HCT116 (cell line): ENCODE data around the gene NCBP2. TPM values are rescaled to one million over a fixed set of nuclear protein-coding genes. Genes with fewer than 3 reads are reported as not detected.

Source experiments
- ATAC-seq: fragments of 200-7000 bp; cut with Tn5 transposase; 2 replicates; pipeline ENCODE4 v1.9.1; 2020; ENCODE audit warnings: mild to moderate bottlenecking, moderate library complexity
- BruUV-seq: library from RNA; stranded (reverse); fragments of 400-500 nt; replicated peaks from 2 replicates; lab custom pipeline; 2021; lab: Mats Ljungman, UMichigan
- CTCF ChIA-PET: fragments of 300-600 bp; sonication (Branson Sonifier 250); formaldehyde crosslinking; loops from one replicate; lab custom pipeline; 2021; ENCODE audit warnings: antibody characterized with exemption; lab: Charles Lee
- POLR2A ChIA-PET: fragments of 300-600, 350-600 bp; sonication (Branson Sonifier 250); formaldehyde crosslinking; loops from one replicate; lab custom pipeline; 2021; ENCODE audit warnings: antibody characterized with exemption; lab: Charles Lee
- RAD21 ChIA-PET, 2 experiments: fragments of 300-600 bp; sonication (Branson Sonifier 250); formaldehyde crosslinking; loops; one replicate each; lab custom pipeline; 2023; ENCODE audit warnings: low total read pairs in 2 of 2; ENCODE audit not compliant: uncharacterized antibody in 2 of 2, unreplicated experiment in 2 of 2, low non-redundant PET in 1 of 2; lab: Charles Lee
- DNase-seq: peaks from one replicate; pipeline ENCODE4 v3.0.0-alpha.2; 2010; ENCODE audit warnings: low read depth, low spot score
- H2AFZ ChIP-seq: fragments of 200-600 bp; shearing (Covaris generic), sonication (generic); 2 replicates; pipeline ENCODE4 v1.6.1; 2017; ENCODE audit warnings: low read depth, mixed run types, mixed read lengths, antibody characterized with exemption, low read length; ENCODE audit not compliant: poor library complexity, severe bottlenecking
- H3K27ac ChIP-seq: 2 replicates; pipeline ENCODE4 v1.5.1; 2012; ENCODE audit warnings: low read depth, low read length
- H3K27me3 ChIP-seq: fragments of 200-600 bp; sonication (generic); 2 replicates; pipeline ENCODE4 v1.6.1; 2016; ENCODE audit warnings: mixed run types, low read length, mixed read lengths; ENCODE audit not compliant: insufficient read depth
- H3K36me3 ChIP-seq, 2 experiments: fragments of 200-500 bp in 1 of 2; fragments of 200-600 bp in 1 of 2; sonication (Bioruptor generic) in 1 of 2; sonication (generic) in 1 of 2; 2 replicates each; pipeline versions ENCODE4 v1.5.1 to v1.6.1; 2014 to 2016; ENCODE audit warnings: low read length in 2 of 2, inconsistent platforms in 1 of 2, mixed read lengths in 1 of 2, mixed run types in 1 of 2; ENCODE audit not compliant: insufficient read depth in 2 of 2, control insufficient read depth in 1 of 2
- H3K4me1 ChIP-seq, 2 experiments: fragments of 200-600 bp in 1 of 2; sonication (generic) in 1 of 2; 2 replicates each; pipeline versions ENCODE4 v1.5.1 to v1.6.1; 2012 to 2017; ENCODE audit warnings: low read length in 2 of 2, inconsistent platforms in 1 of 2, mild to moderate bottlenecking in 1 of 2, mixed read lengths in 1 of 2, mixed run types in 1 of 2, moderate library complexity in 1 of 2; ENCODE audit not compliant: insufficient read depth in 2 of 2, control insufficient read depth in 1 of 2
- H3K4me2 ChIP-seq: fragments of 200-600 bp; sonication (generic); 2 replicates; pipeline ENCODE4 v1.6.1; 2017; ENCODE audit warnings: mixed run types, low read length, mixed read lengths
- H3K4me3 ChIP-seq, 2 experiments: fragments of 200-600 bp in 1 of 2; sonication (generic) in 1 of 2; replicated peaks in 1 of 2; 2 replicates each; pipeline ENCODE4 v1.5.1; 2011 to 2016; ENCODE audit warnings: low read length in 2 of 2, control low read depth in 1 of 2, low read depth in 1 of 2, mild to moderate bottlenecking in 1 of 2, mixed read lengths in 1 of 2, mixed run types in 1 of 2
- H3K79me2 ChIP-seq: fragments of 200-600 bp; sonication (generic); 2 replicates; pipeline ENCODE4 v1.6.1; 2017; ENCODE audit warnings: mild to moderate bottlenecking, mixed run types, low read length, moderate library complexity, mixed read lengths; ENCODE audit not compliant: insufficient read depth
- H3K9ac ChIP-seq: fragments of 200-600 bp; sonication (generic); 2 replicates; pipeline ENCODE4 v1.6.1; 2016; ENCODE audit warnings: low read length, mixed read lengths
- H3K9me2 ChIP-seq: fragments of 200-600 bp; sonication (generic), shearing (Covaris generic); 2 replicates; pipeline ENCODE4 v1.6.1; 2017; ENCODE audit warnings: mixed run types, mild to moderate bottlenecking, moderate library complexity; ENCODE audit not compliant: insufficient read depth
- H3K9me3 ChIP-seq, 2 experiments: fragments of 200-500 bp in 1 of 2; fragments of 200-600 bp in 1 of 2; sonication (Bioruptor generic) in 1 of 2; sonication (generic) in 1 of 2; 2 replicates each; pipeline ENCODE4 v1.6.1; 2014 to 2017; ENCODE audit warnings: low read length in 2 of 2, mixed read lengths in 2 of 2, inconsistent platforms in 1 of 2, low read depth in 1 of 2, mild to moderate bottlenecking in 1 of 2, mixed run types in 1 of 2, moderate library complexity in 1 of 2; ENCODE audit not compliant: control insufficient read depth in 1 of 2, insufficient read depth in 1 of 2
- H4K20me1 ChIP-seq: fragments of 200-600 bp; sonication (generic), shearing (Covaris generic); 2 replicates; pipeline ENCODE4 v1.6.1; 2017; ENCODE audit warnings: mixed run types, mild to moderate bottlenecking, moderate library complexity; ENCODE audit not compliant: insufficient read depth
- POLR2AphosphoS5 ChIP-seq: IDR thresholded peaks from 2 replicates; pipeline ENCODE4 v1.6.1; 2011; ENCODE audit warnings: mild to moderate bottlenecking, low read depth, low read length, moderate library complexity
- RAD21 ChIP-seq: IDR thresholded peaks from 2 replicates; pipeline ENCODE4 v1.6.1; 2012; ENCODE audit warnings: low read depth, mild to moderate bottlenecking
- REST ChIP-seq: IDR thresholded peaks from 2 replicates; pipeline ENCODE4 v1.6.1; 2012; ENCODE audit warnings: low read depth
- SRF ChIP-seq: IDR thresholded peaks from 2 replicates; pipeline ENCODE4 v1.6.1; 2012; ENCODE audit warnings: low read depth
- TCF7L2 ChIP-seq: IDR thresholded peaks from 2 replicates; pipeline ENCODE4 v1.7.0; 2011; ENCODE audit warnings: borderline replicate concordance, inconsistent platforms; ENCODE audit not compliant: insufficient read depth, insufficient read length; ENCODE audit errors: extremely low read depth
- intact Hi-C: fragments of 100-400 bp; cut with micrococcal nuclease; formaldehyde crosslinking; loops from 2 replicates; pipeline ENCODE4 v1.10.0; 2022
- total RNA-seq: library from RNA; stranded (reverse); gene quantifications from one replicate; pipeline ENCODE4 v1.2.1, GENCODE V29; 2021; ENCODE audit not compliant: unreplicated experiment
- TF ChIP-seq, protein P1 (sequence below): IDR thresholded peaks from 2 replicates; pipeline ENCODE4 v1.6.1; 2012
- TF ChIP-seq, protein P2 (sequence below): IDR thresholded peaks from 2 replicates; pipeline ENCODE4 v1.6.1; 2011; ENCODE audit warnings: mild to moderate bottlenecking, low read length, moderate library complexity; ENCODE audit not compliant: insufficient replicate concordance; ENCODE audit errors: extremely low read depth

NCBP2 gene
- total RNA-seq, 1 experiment from 2014 or later = 82.4 TPM

GRCh38 chr3:196963631-196963953, 21.3 kb upstream of the NCBP2 start:
- ChIA-PET POLR2A (no interaction called here), RAD21 (no interaction called here), CTCF (no interaction called here)
- Histone ChIP-seq H3K4me2 (no peak overlapping the region), H3K4me1 (peaks cover 2 to 6% of the 10 kb centered on the region in 2 experiments; a peak in 1 of 4 replicates), H3K9me2 (no peaks in the 10 kb centered on the region), H3K79me2 (no peaks in the 10 kb centered on the region), H3K27me3 (no peaks in the 10 kb centered on the region), H3K9ac (no peak overlapping the region), H3K9me3 (no peaks in the 10 kb centered on the region), H3K36me3 (no peaks in the 10 kb centered on the region), H4K20me1 (no peaks in the 10 kb centered on the region), H3K27ac (no peak overlapping the region), H2AFZ (no peak overlapping the region), H3K4me3 (no peak overlapping the region)
- no peak for ATAC-seq
- intact Hi-C loops = no loop called here
- TF ChIP-seq, protein P1, sequence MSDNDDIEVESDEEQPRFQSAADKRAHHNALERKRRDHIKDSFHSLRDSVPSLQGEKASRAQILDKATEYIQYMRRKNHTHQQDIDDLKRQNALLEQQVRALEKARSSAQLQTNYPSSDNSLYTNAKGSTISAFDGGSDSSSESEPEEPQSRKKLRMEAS = no peak
- TF ChIP-seq SRF = no peak
- no peak for TF ChIP-seq POLR2AphosphoS5
- TF ChIP-seq, protein P2, sequence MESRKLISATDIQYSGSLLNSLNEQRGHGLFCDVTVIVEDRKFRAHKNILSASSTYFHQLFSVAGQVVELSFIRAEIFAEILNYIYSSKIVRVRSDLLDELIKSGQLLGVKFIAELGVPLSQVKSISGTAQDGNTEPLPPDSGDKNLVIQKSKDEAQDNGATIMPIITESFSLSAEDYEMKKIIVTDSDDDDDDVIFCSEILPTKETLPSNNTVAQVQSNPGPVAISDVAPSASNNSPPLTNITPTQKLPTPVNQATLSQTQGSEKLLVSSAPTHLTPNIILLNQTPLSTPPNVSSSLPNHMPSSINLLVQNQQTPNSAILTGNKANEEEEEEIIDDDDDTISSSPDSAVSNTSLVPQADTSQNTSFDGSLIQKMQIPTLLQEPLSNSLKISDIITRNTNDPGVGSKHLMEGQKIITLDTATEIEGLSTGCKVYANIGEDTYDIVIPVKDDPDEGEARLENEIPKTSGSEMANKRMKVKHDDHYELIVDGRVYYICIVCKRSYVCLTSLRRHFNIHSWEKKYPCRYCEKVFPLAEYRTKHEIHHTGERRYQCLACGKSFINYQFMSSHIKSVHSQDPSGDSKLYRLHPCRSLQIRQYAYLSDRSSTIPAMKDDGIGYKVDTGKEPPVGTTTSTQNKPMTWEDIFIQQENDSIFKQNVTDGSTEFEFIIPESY = no peak
- TF ChIP-seq REST = no peak
- TF ChIP-seq RAD21 = no peak
- no peak for TF ChIP-seq TCF7L2
- no peak for DNase-seq
- no TSS peak for BruUV-seq
